Thyroid gland (tissue), 4 donors: ENCODE measurements around the gene ASIC5.

Experiments used
- POLR2A ChIP-seq, 2 donors: fragments of 450-650 bp; IDR thresholded peaks; one replicate each; pipeline ENCODE4 v1.6.1; 2017; ENCODE audit warnings: antibody characterized with exemption in 2 of 2, mild to moderate bottlenecking in 2 of 2, moderate library complexity in 1 of 2
- TF ChIP-seq, protein P1 (sequence below), 6 experiments: fragments of 200-600 bp in 3 of 6; fragments of 450-650 bp in 3 of 6; sonication (generic) in 3 of 6; IDR thresholded peaks; one replicate each; pipeline ENCODE4 v1.5.1; 2016 to 2019; ENCODE audit warnings: antibody characterized with exemption in 6 of 6, mild to moderate bottlenecking in 2 of 6, inconsistent platforms in 1 of 6, moderate library complexity in 1 of 6

DNA sequence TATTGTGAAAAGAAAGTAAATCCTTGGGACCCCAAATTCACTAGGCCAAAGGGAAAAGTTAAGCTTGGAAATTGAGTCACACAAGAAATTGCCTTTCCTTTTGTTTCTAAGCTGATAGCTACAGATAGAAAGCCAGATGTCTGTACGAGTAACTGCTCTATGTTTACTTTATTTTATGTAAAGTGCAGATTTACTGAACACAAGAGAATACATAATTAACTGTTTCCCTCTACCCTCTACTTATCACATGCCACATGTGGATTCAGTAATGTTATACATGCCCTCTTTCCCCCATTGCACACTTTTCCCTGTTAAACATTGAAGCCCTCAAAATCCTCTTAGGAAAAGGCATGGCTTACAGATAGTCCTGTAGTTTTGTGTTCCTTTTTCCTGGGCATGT is 21.0 kb upstream of the ASIC5 start:
- TF ChIP-seq, protein P1, sequence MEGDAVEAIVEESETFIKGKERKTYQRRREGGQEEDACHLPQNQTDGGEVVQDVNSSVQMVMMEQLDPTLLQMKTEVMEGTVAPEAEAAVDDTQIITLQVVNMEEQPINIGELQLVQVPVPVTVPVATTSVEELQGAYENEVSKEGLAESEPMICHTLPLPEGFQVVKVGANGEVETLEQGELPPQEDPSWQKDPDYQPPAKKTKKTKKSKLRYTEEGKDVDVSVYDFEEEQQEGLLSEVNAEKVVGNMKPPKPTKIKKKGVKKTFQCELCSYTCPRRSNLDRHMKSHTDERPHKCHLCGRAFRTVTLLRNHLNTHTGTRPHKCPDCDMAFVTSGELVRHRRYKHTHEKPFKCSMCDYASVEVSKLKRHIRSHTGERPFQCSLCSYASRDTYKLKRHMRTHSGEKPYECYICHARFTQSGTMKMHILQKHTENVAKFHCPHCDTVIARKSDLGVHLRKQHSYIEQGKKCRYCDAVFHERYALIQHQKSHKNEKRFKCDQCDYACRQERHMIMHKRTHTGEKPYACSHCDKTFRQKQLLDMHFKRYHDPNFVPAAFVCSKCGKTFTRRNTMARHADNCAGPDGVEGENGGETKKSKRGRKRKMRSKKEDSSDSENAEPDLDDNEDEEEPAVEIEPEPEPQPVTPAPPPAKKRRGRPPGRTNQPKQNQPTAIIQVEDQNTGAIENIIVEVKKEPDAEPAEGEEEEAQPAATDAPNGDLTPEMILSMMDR (IDR thresholded peaks at IDR 0.05), result no peak
- TF ChIP-seq POLR2A (IDR thresholded peaks at IDR 0.05), result no peak
